Neural cell (in vitro differentiated cells): ENCODE measurements around the gene ADGRB3.

Experiments
- EP300 ChIP-seq: fragments of 450-650 bp; conservative IDR thresholded peaks from 2 replicates; pipeline ENCODE4 v1.6.1; 2014; ENCODE audit warnings: antibody characterized with exemption, mild to moderate bottlenecking, moderate library complexity; ENCODE audit not compliant: poor library complexity, severe bottlenecking
- EZH2 ChIP-seq: fragments of 200-600, 300-800 bp; shearing (Covaris generic), sonication (generic); IDR thresholded peaks from 2 replicates; pipeline ENCODE4 v1.6.1; 2014; ENCODE audit warnings: antibody characterized with exemption, low read length, borderline replicate concordance, mild to moderate bottlenecking; ENCODE audit not compliant: insufficient read depth, poor library complexity, severe bottlenecking
- MXI1 ChIP-seq: fragments of 450-650 bp; conservative IDR thresholded peaks from 2 replicates; pipeline ENCODE4 v1.6.1; 2014; ENCODE audit warnings: antibody characterized with exemption, mild to moderate bottlenecking; ENCODE audit not compliant: poor library complexity, severe bottlenecking
- POLR2AphosphoS5 ChIP-seq: IDR thresholded peaks from 2 replicates; pipeline ENCODE4 v1.6.1; 2012
- RAD21 ChIP-seq: fragments of 450-650 bp; conservative IDR thresholded peaks from 2 replicates; pipeline ENCODE4 v1.6.1; 2014; ENCODE audit warnings: antibody characterized with exemption, mild to moderate bottlenecking, moderate library complexity
- SMC3 ChIP-seq: fragments of 450-650 bp; conservative IDR thresholded peaks from 2 replicates; pipeline ENCODE4 v1.6.1; 2014; ENCODE audit warnings: antibody characterized with exemption, mild to moderate bottlenecking, moderate library complexity; ENCODE audit not compliant: poor library complexity
- TAF1 ChIP-seq: IDR thresholded peaks from 2 replicates; pipeline ENCODE4 v1.6.1; 2012; ENCODE audit warnings: low read depth
- TF ChIP-seq, protein P1 (sequence below): fragments of 450-650 bp; IDR thresholded peaks from 2 replicates; pipeline ENCODE4 v1.5.1; 2014; ENCODE audit warnings: antibody characterized with exemption, mild to moderate bottlenecking, moderate library complexity; ENCODE audit not compliant: poor library complexity, severe bottlenecking

DNA sequence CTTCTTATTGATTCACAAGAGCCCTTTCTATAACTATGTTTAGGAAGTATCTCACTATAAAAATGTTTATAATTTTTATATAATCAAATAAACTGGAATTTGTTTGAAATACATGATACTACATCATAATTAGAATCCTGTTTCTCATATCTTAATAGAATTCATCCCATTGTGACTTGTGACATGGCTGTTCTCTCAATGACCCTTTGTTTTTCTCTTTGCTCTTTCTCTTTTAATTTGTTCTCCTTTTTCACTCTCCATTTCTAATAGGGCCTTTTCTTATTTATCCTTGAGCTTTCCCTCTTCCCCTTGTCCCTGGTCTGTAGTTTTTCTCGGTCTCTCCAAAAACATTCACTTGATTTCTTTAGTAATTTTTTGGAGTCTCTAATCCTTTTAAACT, 111.3 kb downstream of the ADGRB3 start:
- TF ChIP-seq EZH2 (no peak), TAF1 (no peak), RAD21 (no peak), POLR2AphosphoS5 (no peak), EP300 (no peak), SMC3 (no peak), MXI1 (no peak)
- TF ChIP-seq, protein P1, sequence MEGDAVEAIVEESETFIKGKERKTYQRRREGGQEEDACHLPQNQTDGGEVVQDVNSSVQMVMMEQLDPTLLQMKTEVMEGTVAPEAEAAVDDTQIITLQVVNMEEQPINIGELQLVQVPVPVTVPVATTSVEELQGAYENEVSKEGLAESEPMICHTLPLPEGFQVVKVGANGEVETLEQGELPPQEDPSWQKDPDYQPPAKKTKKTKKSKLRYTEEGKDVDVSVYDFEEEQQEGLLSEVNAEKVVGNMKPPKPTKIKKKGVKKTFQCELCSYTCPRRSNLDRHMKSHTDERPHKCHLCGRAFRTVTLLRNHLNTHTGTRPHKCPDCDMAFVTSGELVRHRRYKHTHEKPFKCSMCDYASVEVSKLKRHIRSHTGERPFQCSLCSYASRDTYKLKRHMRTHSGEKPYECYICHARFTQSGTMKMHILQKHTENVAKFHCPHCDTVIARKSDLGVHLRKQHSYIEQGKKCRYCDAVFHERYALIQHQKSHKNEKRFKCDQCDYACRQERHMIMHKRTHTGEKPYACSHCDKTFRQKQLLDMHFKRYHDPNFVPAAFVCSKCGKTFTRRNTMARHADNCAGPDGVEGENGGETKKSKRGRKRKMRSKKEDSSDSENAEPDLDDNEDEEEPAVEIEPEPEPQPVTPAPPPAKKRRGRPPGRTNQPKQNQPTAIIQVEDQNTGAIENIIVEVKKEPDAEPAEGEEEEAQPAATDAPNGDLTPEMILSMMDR = no peak
